ENCODE results near the gene GABRA4. TPM values are rescaled to one million over a fixed set of nuclear protein-coding genes. Genes with fewer than 3 reads are reported as not detected.

The GABRA4 gene
- total RNA-seq, 2 donors from 2014 or later: 0.28 TPM; not detected in 1

DNA sequence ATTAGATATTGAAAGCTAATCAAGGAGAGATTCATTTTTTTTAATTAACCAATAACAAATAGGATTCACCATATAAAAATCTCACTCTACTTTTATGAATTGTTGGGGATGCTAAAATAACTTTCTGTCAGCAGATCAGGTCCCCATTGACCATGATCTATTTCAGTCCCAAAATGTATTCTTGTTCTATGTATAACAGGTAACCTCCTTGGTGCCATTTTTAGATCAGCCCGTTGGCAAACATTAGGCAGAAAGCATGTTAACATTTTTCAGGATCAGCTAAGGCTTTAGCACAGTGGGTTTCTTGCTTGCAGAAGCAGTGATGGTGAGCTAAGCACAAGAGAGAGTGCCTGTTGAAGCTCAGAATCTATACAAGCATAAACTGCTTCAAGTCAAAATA lies 43.6 kb downstream of the GABRA4 start:
- Histone ChIP-seq H3K27ac (no peak overlapping the region), H3K36me3 (no peaks in the 10 kb centered on the region), H3K27me3 (replicated peaks; ENCODE audit: insufficient read depth) (no peaks in the 10 kb centered on the region), H3K9me3 (no peaks in the 10 kb centered on the region), H3K4me1 (replicated peaks) (no peaks in the 10 kb centered on the region), H3K4me3 (no peak overlapping the region)
- 73% methylated on average over 1 of the region's 1 CpG for WGBS
- no peak for DNase-seq (ENCODE audit: low spot score)
- intact Hi-C loops (cut with DNase I): no loop called here
- no peak for TF ChIP-seq POLR2AphosphoS5 (IDR thresholded peaks at IDR 0.05)
- TF ChIP-seq POLR2A (IDR thresholded peaks at IDR 0.05): no peak
- TF ChIP-seq, protein P1, sequence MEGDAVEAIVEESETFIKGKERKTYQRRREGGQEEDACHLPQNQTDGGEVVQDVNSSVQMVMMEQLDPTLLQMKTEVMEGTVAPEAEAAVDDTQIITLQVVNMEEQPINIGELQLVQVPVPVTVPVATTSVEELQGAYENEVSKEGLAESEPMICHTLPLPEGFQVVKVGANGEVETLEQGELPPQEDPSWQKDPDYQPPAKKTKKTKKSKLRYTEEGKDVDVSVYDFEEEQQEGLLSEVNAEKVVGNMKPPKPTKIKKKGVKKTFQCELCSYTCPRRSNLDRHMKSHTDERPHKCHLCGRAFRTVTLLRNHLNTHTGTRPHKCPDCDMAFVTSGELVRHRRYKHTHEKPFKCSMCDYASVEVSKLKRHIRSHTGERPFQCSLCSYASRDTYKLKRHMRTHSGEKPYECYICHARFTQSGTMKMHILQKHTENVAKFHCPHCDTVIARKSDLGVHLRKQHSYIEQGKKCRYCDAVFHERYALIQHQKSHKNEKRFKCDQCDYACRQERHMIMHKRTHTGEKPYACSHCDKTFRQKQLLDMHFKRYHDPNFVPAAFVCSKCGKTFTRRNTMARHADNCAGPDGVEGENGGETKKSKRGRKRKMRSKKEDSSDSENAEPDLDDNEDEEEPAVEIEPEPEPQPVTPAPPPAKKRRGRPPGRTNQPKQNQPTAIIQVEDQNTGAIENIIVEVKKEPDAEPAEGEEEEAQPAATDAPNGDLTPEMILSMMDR (IDR thresholded peaks at IDR 0.05): no peak

DNA sequence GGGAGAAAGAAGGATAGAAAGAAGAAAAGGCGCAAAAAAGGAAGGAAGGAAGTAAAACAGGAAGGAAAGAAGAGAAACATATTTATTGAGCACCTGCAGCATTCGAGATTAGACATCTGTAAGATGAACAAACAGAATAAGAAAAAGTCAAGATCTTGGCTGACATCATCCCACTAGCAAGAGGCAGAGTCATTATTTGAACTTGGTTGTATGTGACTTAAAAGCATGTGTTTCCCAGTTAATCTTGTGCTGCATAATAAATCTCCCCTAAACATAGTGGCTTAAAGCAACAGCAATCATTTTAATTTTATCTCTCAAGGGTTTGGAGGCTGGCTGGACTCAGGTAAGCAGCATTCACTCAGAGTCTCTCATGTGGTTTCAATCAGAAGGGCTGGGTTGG lies 45.8 kb downstream of the GABRA4 start:
- no peak overlapping the region for H3K4me3 ChIP-seq
- no peaks in the 10 kb centered on the region for H3K36me3 ChIP-seq
- no peaks in the 10 kb centered on the region for H3K9me3 ChIP-seq
- no peaks in the 10 kb centered on the region for H3K4me1 ChIP-seq (replicated peaks)
- intact Hi-C loops (cut with DNase I): no loop called here
- H3K27me3 ChIP-seq (replicated peaks; ENCODE audit: insufficient read depth): no peaks in the 10 kb centered on the region
- WGBS: 46% methylated on average over 2 of the region's 2 CpGs
- no peak for TF ChIP-seq POLR2A (IDR thresholded peaks at IDR 0.05)
- no peak overlapping the region for H3K27ac ChIP-seq
- no peak for DNase-seq (ENCODE audit: low spot score)

DNA sequence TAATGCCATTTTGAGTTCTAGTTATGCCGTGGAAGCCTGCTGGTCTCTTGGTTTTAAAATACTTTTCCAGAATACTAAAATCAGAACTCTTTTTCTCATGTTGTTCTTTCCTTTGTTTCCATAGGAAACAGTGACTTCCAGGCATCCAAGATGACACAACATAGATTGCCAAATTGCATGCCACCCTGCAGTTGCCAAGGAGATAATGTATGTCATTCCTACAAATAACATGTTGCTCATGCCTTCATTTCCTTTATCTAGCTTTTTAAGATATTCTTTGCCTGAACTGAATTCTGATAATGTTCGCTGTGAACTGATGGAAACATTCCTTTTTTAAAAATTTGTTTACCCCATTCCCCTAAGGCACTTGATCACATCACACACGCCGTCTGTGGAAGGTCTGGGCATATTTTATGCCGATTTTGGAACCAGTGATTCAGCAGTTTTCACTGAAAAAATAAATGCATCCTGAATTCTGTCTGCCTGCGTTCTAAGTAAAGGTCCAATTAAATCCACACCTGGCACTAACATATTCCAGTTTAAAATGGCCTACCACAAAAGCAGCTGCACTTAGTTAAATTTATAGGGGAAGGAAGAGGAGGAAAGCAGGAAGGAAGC lies 46.4 kb downstream of the GABRA4 start:
- Histone ChIP-seq H3K36me3 (no peaks in the 10 kb centered on the region), H3K27me3 (replicated peaks; ENCODE audit: insufficient read depth) (no peaks in the 10 kb centered on the region), H3K27ac (no peak overlapping the region), H3K4me1 (replicated peaks) (no peaks in the 10 kb centered on the region), H3K4me3 (no peak overlapping the region), H3K9me3 (no peaks in the 10 kb centered on the region)
- WGBS: 67% methylated on average over 6 of the region's 6 CpGs
- intact Hi-C loops (cut with DNase I): no loop called here
- no peak for DNase-seq (ENCODE audit: low spot score)
- TF ChIP-seq, protein P1 (IDR thresholded peaks at IDR 0.05): no peak
- TF ChIP-seq POLR2A (IDR thresholded peaks at IDR 0.05): no peak
- no peak for TF ChIP-seq POLR2AphosphoS5 (IDR thresholded peaks at IDR 0.05)

DNA sequence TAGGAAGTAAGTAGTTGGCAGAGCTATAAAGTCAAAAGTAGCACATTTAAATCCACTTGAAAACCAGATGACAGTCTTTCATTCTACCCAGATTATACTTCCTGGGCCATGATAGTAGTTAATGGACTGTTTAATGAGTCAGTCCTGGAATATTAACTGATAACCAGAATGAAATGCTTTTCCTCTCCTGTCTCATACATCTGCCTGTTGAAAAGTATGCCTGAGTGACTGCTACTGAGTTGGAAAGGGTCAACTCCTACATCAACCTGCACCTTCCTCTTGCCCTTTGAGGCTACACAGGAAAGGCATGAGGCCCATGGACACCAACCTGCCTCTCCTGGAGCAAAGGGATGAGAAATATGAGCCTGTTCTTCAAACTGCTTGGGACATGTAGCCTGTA lies 48.3 kb downstream of the GABRA4 start:
- no peak for DNase-seq (ENCODE audit: low spot score)
- Histone ChIP-seq H3K27ac (no peak overlapping the region), H3K4me3 (no peak overlapping the region), H3K36me3 (no peaks in the 10 kb centered on the region), H3K4me1 (replicated peaks) (no peaks in the 10 kb centered on the region), H3K27me3 (replicated peaks; ENCODE audit: insufficient read depth) (no peaks in the 10 kb centered on the region), H3K9me3 (no peaks in the 10 kb centered on the region)
- TF ChIP-seq, protein P1 (IDR thresholded peaks at IDR 0.05): no peak
- TF ChIP-seq POLR2AphosphoS5 (IDR thresholded peaks at IDR 0.05): no peak
- no peak for TF ChIP-seq POLR2A (IDR thresholded peaks at IDR 0.05)
- intact Hi-C loops (cut with DNase I): no loop called here

DNA sequence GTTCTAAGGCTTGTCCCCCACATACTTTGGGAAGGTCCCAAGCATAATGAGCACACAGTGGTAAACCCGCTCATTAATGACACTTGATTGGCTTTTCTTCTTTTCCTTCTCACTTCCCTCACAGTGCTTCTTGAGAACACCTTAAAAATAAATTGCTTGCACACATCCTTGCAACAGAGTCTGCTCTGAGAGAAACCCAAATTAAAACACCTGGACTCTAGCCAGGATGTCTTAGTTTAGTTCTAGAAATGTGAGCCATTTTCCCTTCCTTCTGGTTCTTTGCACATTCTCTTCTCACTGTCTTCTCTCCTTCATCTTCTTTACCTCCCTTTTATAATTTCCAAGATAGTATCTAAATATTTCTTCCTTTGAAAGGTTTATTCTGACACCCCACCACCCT lies 49.0 kb downstream of the GABRA4 start:
- Histone ChIP-seq H3K4me3 (no peak overlapping the region), H3K9me3 (no peaks in the 10 kb centered on the region), H3K4me1 (replicated peaks) (no peaks in the 10 kb centered on the region), H3K27ac (no peak overlapping the region), H3K27me3 (replicated peaks; ENCODE audit: insufficient read depth) (no peaks in the 10 kb centered on the region), H3K36me3 (no peaks in the 10 kb centered on the region)
- DNase-seq (ENCODE audit: low spot score): no peak
- 87% methylated on average over 1 of the region's 1 CpG for WGBS
- TF ChIP-seq POLR2AphosphoS5 (IDR thresholded peaks at IDR 0.05) (no peak), POLR2A (IDR thresholded peaks at IDR 0.05) (no peak)
- TF ChIP-seq, protein P1 (IDR thresholded peaks at IDR 0.05): no peak
- intact Hi-C loops (cut with DNase I): no loop called here
